ENCODE data around the gene USP28.
"Not testable (repeated sequence)": the region's sequence is repeated elsewhere in the genome, so short reads cannot be mapped to it uniquely, and the experiment has no call there.

DNA sequence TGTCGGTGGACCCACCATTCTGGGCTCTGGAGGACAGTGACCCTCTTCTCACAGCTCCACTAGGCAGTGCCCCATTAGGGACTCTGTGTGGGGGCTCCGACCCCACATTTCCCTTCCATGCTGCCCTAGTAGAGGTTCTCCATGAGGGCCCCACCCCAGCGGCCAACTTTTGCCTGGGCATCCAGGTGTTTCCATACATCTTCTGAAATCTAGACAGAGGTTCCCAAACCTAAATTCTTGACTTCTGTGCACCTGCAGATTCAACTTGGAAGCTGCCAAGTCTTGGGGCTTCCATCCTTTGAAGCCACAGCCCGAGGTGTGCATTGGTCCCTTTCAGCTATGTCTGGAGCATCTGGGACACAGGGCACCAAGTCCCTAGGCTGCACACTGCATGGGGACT lies 4.1 kb upstream of the USP28 start:
- TF ChIP-seq, protein P1, sequence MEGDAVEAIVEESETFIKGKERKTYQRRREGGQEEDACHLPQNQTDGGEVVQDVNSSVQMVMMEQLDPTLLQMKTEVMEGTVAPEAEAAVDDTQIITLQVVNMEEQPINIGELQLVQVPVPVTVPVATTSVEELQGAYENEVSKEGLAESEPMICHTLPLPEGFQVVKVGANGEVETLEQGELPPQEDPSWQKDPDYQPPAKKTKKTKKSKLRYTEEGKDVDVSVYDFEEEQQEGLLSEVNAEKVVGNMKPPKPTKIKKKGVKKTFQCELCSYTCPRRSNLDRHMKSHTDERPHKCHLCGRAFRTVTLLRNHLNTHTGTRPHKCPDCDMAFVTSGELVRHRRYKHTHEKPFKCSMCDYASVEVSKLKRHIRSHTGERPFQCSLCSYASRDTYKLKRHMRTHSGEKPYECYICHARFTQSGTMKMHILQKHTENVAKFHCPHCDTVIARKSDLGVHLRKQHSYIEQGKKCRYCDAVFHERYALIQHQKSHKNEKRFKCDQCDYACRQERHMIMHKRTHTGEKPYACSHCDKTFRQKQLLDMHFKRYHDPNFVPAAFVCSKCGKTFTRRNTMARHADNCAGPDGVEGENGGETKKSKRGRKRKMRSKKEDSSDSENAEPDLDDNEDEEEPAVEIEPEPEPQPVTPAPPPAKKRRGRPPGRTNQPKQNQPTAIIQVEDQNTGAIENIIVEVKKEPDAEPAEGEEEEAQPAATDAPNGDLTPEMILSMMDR (IDR thresholded peaks at IDR 0.05): not testable (repeated sequence)
- not testable (repeated sequence) for TF ChIP-seq POLR2A (IDR thresholded peaks at IDR 0.05)
